Osteoblast (primary cell): ENCODE data around the gene CROT. TPM values are rescaled to one million over a fixed set of nuclear protein-coding genes. Genes with fewer than 3 reads are reported as not detected.

Source experiments
- DNase-seq: peaks from one replicate; pipeline ENCODE4 v3.0.0; 2011; ENCODE audit warnings: low spot score, mixed read lengths; ENCODE audit not compliant: insufficient read length; ENCODE audit errors: missing footprints
- H2AFZ ChIP-seq: 2 replicates; pipeline ENCODE4 v1.6.0; 2011; ENCODE audit warnings: mild to moderate bottlenecking, low read length
- H3K27ac ChIP-seq: 2 replicates; pipeline ENCODE4 v1.5.1; 2011; ENCODE audit warnings: mild to moderate bottlenecking, low read depth, low read length, moderate library complexity
- H3K27me3 ChIP-seq: 2 replicates; pipeline ENCODE4 v1.6.0; 2012; ENCODE audit warnings: mild to moderate bottlenecking, control low read depth, inconsistent platforms, low read length, moderate library complexity; ENCODE audit not compliant: insufficient read depth
- H3K36me3 ChIP-seq: 2 replicates; pipeline ENCODE4 v1.5.1; 2011; ENCODE audit warnings: mild to moderate bottlenecking, low read length, control low read depth, moderate library complexity; ENCODE audit not compliant: insufficient read depth
- H3K4me1 ChIP-seq: 2 replicates; pipeline ENCODE4 v1.5.1; 2011; ENCODE audit warnings: mild to moderate bottlenecking, low read length, control low read depth, moderate library complexity; ENCODE audit not compliant: insufficient read depth
- H3K4me2 ChIP-seq: 2 replicates; pipeline ENCODE4 v1.6.0; 2011; ENCODE audit warnings: mild to moderate bottlenecking, low read length; ENCODE audit not compliant: insufficient read depth
- H3K4me3 ChIP-seq: fragments of 200-600 bp; sonication (generic); 3 replicates; pipeline ENCODE4 v1.5.1; 2012; ENCODE audit warnings: mild to moderate bottlenecking, low read length, inconsistent platforms; ENCODE audit not compliant: insufficient read depth
- H3K79me2 ChIP-seq: 2 replicates; pipeline ENCODE4 v1.6.0; 2012; ENCODE audit warnings: mild to moderate bottlenecking, low read length, control low read depth, inconsistent platforms; ENCODE audit not compliant: insufficient read depth
- H3K9me3 ChIP-seq: 2 replicates; pipeline ENCODE4 v1.5.1; 2011; ENCODE audit warnings: low read depth, low read length, control low read depth
- H4K20me1 ChIP-seq: 2 replicates; pipeline ENCODE4 v1.6.0; 2012; ENCODE audit warnings: mild to moderate bottlenecking, low read length, control low read depth; ENCODE audit not compliant: insufficient read depth
- total RNA-seq: library from RNA; depleted of rRNA; stranded (reverse); fragments of >200 nt; gene quantifications from 2 replicates; pipeline ENCODE4 v1.2.3, GENCODE V29; 2012
- TF ChIP-seq, protein P1 (sequence below): IDR thresholded peaks from 2 replicates; pipeline ENCODE4 v1.5.1; 2011; ENCODE audit warnings: mild to moderate bottlenecking, low read depth, low read length, moderate library complexity; ENCODE audit errors: extremely low read depth

CROT gene
- total RNA-seq, 1 donor = 14.8 TPM

DNA sequence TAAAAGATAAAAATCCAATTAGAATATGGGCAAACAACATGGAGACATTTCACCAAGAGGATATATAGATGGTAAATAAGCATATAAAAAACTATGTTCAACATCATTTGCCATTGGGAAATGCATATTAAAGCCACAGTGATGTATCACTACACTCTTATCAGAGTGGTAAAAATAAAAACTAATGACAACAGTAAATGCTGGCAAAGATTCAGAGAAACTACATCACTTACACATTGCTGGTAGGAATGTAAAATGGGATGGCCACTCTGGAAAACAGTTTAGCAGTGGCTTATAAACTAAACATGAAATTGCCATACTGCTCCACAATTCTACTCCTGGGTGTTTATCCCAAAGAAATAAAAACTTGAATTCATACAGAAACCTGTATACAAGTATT, 59.2 kb downstream of the CROT start:
- no peak for DNase-seq

GRCh38 chr7:87411186-87411585, 65.7 kb downstream of the CROT start:
- no peaks in the 10 kb centered on the region for H3K79me2 ChIP-seq
- no peaks in the 10 kb centered on the region for H3K9me3 ChIP-seq
- H4K20me1 ChIP-seq = no peaks in the 10 kb centered on the region
- H3K27me3 ChIP-seq = no peaks in the 10 kb centered on the region
- no peak overlapping the region for H3K4me2 ChIP-seq
- TF ChIP-seq, protein P1, sequence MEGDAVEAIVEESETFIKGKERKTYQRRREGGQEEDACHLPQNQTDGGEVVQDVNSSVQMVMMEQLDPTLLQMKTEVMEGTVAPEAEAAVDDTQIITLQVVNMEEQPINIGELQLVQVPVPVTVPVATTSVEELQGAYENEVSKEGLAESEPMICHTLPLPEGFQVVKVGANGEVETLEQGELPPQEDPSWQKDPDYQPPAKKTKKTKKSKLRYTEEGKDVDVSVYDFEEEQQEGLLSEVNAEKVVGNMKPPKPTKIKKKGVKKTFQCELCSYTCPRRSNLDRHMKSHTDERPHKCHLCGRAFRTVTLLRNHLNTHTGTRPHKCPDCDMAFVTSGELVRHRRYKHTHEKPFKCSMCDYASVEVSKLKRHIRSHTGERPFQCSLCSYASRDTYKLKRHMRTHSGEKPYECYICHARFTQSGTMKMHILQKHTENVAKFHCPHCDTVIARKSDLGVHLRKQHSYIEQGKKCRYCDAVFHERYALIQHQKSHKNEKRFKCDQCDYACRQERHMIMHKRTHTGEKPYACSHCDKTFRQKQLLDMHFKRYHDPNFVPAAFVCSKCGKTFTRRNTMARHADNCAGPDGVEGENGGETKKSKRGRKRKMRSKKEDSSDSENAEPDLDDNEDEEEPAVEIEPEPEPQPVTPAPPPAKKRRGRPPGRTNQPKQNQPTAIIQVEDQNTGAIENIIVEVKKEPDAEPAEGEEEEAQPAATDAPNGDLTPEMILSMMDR = no peak
- H3K4me1 ChIP-seq = peaks cover 14% of the 10 kb centered on the region
- DNase-seq = no peak
- H3K27ac ChIP-seq = no peak overlapping the region
- H2AFZ ChIP-seq = peak overlapping the region; percentile 34
- no peak overlapping the region for H3K4me3 ChIP-seq
- no peaks in the 10 kb centered on the region for H3K36me3 ChIP-seq

More for the DNA sequence above, 59.2 kb downstream of the CROT start:
- no peak overlapping the region for H3K4me2 ChIP-seq
- no peak overlapping the region for H2AFZ ChIP-seq
- H3K79me2 ChIP-seq = no peaks in the 10 kb centered on the region
- no peaks in the 10 kb centered on the region for H3K9me3 ChIP-seq
- no peaks in the 10 kb centered on the region for H3K27me3 ChIP-seq
- H3K4me3 ChIP-seq = no peak overlapping the region
- no peaks in the 10 kb centered on the region for H4K20me1 ChIP-seq
- H3K27ac ChIP-seq = no peak overlapping the region
- TF ChIP-seq, protein P1 = no peak
- no peaks in the 10 kb centered on the region for H3K36me3 ChIP-seq
- H3K4me1 ChIP-seq = no peaks in the 10 kb centered on the region

GRCh38 chr7:87413029-87413428, 67.6 kb downstream of the CROT start:
- H3K36me3 ChIP-seq = no peaks in the 10 kb centered on the region
- no peaks in the 10 kb centered on the region for H3K9me3 ChIP-seq
- DNase-seq = no peak
- H3K79me2 ChIP-seq = no peaks in the 10 kb centered on the region
- no peaks in the 10 kb centered on the region for H3K27me3 ChIP-seq
- no peak overlapping the region for H2AFZ ChIP-seq
- H4K20me1 ChIP-seq = no peaks in the 10 kb centered on the region
- TF ChIP-seq, protein P1 = no peak
- no peak overlapping the region for H3K4me2 ChIP-seq
- H3K4me1 ChIP-seq = peaks cover 14% of the 10 kb centered on the region
- H3K27ac ChIP-seq = no peak overlapping the region
- H3K4me3 ChIP-seq = no peak overlapping the region

- no peaks in the 10 kb centered on the region for H3K36me3 ChIP-seq
- peak overlapping the region; percentile 36 for H2AFZ ChIP-seq
- H3K4me2 ChIP-seq = peak overlapping the region; percentile 22
- no peak overlapping the region for H3K4me3 ChIP-seq
- no peaks in the 10 kb centered on the region for H3K27me3 ChIP-seq
- H3K4me1 ChIP-seq = peaks cover 14% of the 10 kb centered on the region
- no peaks in the 10 kb centered on the region for H3K79me2 ChIP-seq
- no peaks in the 10 kb centered on the region for H3K9me3 ChIP-seq
- no peaks in the 10 kb centered on the region for H4K20me1 ChIP-seq
- DNase-seq = peak; percentile 88
- TF ChIP-seq, protein P1 = no peak
- H3K27ac ChIP-seq = peak overlapping the region; percentile 62
These were observed 68.7 kb downstream of the CROT start for GRCh38 chr7:87413951-87414793.
